Measurements from ENCODE around the gene KBTBD12. TPM values are rescaled to one million over a fixed set of nuclear protein-coding genes. Genes with fewer than 3 reads are reported as not detected.

KBTBD12 gene
- total RNA-seq, 1 experiment from 2014 or later, result not detected

DNA sequence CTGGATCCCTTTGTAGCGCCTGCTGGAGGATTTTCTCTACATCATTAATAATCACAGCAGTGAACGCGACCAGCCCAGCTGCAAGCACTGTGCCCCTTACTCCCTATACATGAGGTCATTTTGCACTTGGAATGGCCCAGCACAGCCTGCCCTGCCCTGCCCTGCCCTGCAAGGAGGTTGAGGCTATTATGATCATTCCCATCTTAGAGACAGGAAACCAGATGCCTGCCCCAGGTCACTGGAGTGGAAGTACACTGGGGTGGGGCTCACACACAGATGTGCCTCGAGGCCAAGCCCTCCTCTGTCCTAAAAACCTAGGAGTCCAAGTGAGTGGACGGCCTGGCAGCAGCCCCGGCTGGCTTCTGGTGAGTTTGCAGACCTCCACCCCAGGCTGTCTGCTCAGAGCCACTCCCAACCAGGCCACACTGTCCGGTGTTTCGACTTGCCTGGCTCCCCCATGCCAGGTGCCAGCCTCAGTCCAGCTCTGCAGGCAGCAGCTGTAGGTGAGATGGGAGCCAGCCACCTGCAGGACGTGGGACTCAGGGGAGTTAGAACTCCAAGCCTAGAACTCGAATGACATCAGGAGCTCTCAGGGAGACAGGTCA, 106.8 kb downstream of the KBTBD12 start:
- ChIA-PET POLR2A (no interaction called here), CTCF (no interaction called here), RAD21 (ENCODE audit: low non-redundant PET in 1 of 2, low total read pairs in 2 of 2, uncharacterized antibody in 2 of 2, unreplicated experiment in 2 of 2) (no interaction called here)
- intact Hi-C loops (cut with micrococcal nuclease), result no loop called here
- DNase-seq (ENCODE audit: low read depth, low spot score), result no peak
- Histone ChIP-seq H3K27me3 (ENCODE audit: insufficient read depth, low read length) (no peaks in the 10 kb centered on the region), H3K4me2 (ENCODE audit: low read length) (no peak overlapping the region), H3K4me3 (replicated peaks in 1 of 2; ENCODE audit: low read depth in 1 of 2, low read length in 2 of 2) (no peak overlapping the region), H3K9ac (ENCODE audit: low read length) (no peak overlapping the region), H3K9me2 (ENCODE audit: insufficient read depth) (no peaks in the 10 kb centered on the region), H3K4me1 (ENCODE audit: control insufficient read depth in 1 of 2, insufficient read depth in 2 of 2, low read length in 2 of 2) (no peaks in the 10 kb centered on the region), H4K20me1 (ENCODE audit: insufficient read depth) (no peaks in the 10 kb centered on the region), H3K79me2 (ENCODE audit: insufficient read depth, low read length) (no peaks in the 10 kb centered on the region), H3K27ac (ENCODE audit: low read depth, low read length) (no peak overlapping the region), H2AFZ (ENCODE audit: low read depth, low read length, poor library complexity, severe bottlenecking) (no peak overlapping the region), H3K36me3 (ENCODE audit: control insufficient read depth in 1 of 2, insufficient read depth in 2 of 2, low read length in 2 of 2) (no peaks in the 10 kb centered on the region), H3K9me3 (ENCODE audit: control insufficient read depth in 1 of 2, insufficient read depth in 1 of 2, low read depth in 1 of 2, low read length in 2 of 2) (no peaks in the 10 kb centered on the region)
- BruUV-seq (replicated peaks), result no TSS peak
- no peak for ATAC-seq
- TF ChIP-seq CBX3 (IDR thresholded peaks at IDR 0.05; ENCODE audit: low read depth) (no peak), EZH2phosphoT487 (IDR thresholded peaks at IDR 0.05; ENCODE audit: borderline replicate concordance) (no peak), ELF1 (IDR thresholded peaks at IDR 0.05; ENCODE audit: borderline replicate concordance, low read depth) (no peak), JUND (IDR thresholded peaks at IDR 0.05) (no peak), FOSL1 (IDR thresholded peaks at IDR 0.05; ENCODE audit: low read depth) (no peak), SP1 (IDR thresholded peaks at IDR 0.05; ENCODE audit: low read depth) (no peak), EGR1 (IDR thresholded peaks at IDR 0.05; ENCODE audit: low read depth) (no peak), CEBPB (IDR thresholded peaks at IDR 0.05; ENCODE audit: low read depth) (no peak), SIN3A (IDR thresholded peaks at IDR 0.05; ENCODE audit: low read depth) (no peak), SRF (IDR thresholded peaks at IDR 0.05; ENCODE audit: low read depth) (no peak), EZH2 (IDR thresholded peaks at IDR 0.05) (no peak), POLR2A (IDR thresholded peaks at IDR 0.05; ENCODE audit: borderline replicate concordance, extremely low read depth, insufficient read depth, insufficient read length) (no peak), POLR2AphosphoS5 (IDR thresholded peaks at IDR 0.05; ENCODE audit: low read depth, low read length) (no peak), ZFX (IDR thresholded peaks at IDR 0.05) (no peak)
- TF ChIP-seq, protein P1, sequence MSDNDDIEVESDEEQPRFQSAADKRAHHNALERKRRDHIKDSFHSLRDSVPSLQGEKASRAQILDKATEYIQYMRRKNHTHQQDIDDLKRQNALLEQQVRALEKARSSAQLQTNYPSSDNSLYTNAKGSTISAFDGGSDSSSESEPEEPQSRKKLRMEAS (IDR thresholded peaks at IDR 0.05), result no peak
- TF ChIP-seq, protein P2, sequence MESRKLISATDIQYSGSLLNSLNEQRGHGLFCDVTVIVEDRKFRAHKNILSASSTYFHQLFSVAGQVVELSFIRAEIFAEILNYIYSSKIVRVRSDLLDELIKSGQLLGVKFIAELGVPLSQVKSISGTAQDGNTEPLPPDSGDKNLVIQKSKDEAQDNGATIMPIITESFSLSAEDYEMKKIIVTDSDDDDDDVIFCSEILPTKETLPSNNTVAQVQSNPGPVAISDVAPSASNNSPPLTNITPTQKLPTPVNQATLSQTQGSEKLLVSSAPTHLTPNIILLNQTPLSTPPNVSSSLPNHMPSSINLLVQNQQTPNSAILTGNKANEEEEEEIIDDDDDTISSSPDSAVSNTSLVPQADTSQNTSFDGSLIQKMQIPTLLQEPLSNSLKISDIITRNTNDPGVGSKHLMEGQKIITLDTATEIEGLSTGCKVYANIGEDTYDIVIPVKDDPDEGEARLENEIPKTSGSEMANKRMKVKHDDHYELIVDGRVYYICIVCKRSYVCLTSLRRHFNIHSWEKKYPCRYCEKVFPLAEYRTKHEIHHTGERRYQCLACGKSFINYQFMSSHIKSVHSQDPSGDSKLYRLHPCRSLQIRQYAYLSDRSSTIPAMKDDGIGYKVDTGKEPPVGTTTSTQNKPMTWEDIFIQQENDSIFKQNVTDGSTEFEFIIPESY (IDR thresholded peaks at IDR 0.05; ENCODE audit: extremely low read depth, insufficient replicate concordance, low read length), result no peak
- TF ChIP-seq, protein P3, sequence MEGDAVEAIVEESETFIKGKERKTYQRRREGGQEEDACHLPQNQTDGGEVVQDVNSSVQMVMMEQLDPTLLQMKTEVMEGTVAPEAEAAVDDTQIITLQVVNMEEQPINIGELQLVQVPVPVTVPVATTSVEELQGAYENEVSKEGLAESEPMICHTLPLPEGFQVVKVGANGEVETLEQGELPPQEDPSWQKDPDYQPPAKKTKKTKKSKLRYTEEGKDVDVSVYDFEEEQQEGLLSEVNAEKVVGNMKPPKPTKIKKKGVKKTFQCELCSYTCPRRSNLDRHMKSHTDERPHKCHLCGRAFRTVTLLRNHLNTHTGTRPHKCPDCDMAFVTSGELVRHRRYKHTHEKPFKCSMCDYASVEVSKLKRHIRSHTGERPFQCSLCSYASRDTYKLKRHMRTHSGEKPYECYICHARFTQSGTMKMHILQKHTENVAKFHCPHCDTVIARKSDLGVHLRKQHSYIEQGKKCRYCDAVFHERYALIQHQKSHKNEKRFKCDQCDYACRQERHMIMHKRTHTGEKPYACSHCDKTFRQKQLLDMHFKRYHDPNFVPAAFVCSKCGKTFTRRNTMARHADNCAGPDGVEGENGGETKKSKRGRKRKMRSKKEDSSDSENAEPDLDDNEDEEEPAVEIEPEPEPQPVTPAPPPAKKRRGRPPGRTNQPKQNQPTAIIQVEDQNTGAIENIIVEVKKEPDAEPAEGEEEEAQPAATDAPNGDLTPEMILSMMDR (IDR thresholded peaks at IDR 0.05 in 2 of 3, conservative IDR thresholded peaks at IDR 0.05 in 1 of 3; ENCODE audit: borderline replicate concordance in 1 of 3, insufficient read depth in 1 of 3, low read depth in 2 of 3, low read length in 2 of 3), result no peak

Measured in HCT116 (cell line).